Body of pancreas (tissue), 4 donors: ENCODE data around the gene SNAPC2.

Experiments
- CTCF ChIP-seq, 7 experiments: fragments of 450-650 bp in 4 of 7; fragments of 200-600 bp in 3 of 7; sonication (generic) in 3 of 7; IDR thresholded peaks; one replicate each; pipeline ENCODE4 v1.5.1; 2016 to 2019; ENCODE audit warnings: antibody characterized with exemption in 7 of 7
- POLR2A ChIP-seq, 3 donors: fragments of 450-650 bp; IDR thresholded peaks; one replicate each; pipeline ENCODE4 v1.6.1; 2016; ENCODE audit warnings: antibody characterized with exemption in 3 of 3, mild to moderate bottlenecking in 2 of 3

GRCh38 chr19:7928741-7929701 lies 8.9 kb downstream of the SNAPC2 start:
- TF ChIP-seq CTCF (IDR thresholded peaks at IDR 0.05) (peak in 2 of 7 experiments; percentile 8 to 13), POLR2A (IDR thresholded peaks at IDR 0.05) (no peak)
